ENCODE results near the gene DCAF7. TPM values are rescaled to one million over a fixed set of nuclear protein-coding genes. Genes with fewer than 3 reads are reported as not detected.
A peak's percentile ranks its signal among the peaks of the same experiment; 100 is the strongest.

The DCAF7 gene
- total RNA-seq, 1 donor from 2014 or later, result 34.1 TPM

DNA sequence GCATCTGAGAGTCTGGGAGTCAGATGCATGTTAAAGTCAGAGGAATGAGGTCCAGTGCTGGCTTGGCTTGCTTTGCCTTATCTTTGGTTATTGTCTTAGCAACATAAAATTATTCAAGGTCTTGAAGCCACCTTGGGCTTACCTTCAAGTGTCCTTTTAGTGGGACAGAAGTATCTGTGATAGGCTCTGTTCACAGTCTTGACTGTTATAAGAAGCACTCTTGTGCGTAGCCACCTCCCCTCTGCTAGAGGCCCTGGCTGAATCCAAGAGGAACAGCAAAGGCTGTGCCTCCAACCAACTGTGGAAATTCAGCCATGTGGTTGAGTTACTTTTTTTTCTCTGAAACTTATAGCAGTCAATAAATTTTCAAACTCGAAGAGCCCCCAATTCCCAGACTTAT is 63.4 kb downstream of the DCAF7 start:
- no peaks in the 10 kb centered on the region for H3K4me1 ChIP-seq
- TF ChIP-seq CTCF (IDR thresholded peaks at IDR 0.05), result no peak
- TF ChIP-seq POLR2A (IDR thresholded peaks at IDR 0.05), result no peak
- no peak for TF ChIP-seq POLR2AphosphoS5 (IDR thresholded peaks at IDR 0.05; ENCODE audit: insufficient read depth in 1 of 2, low read depth in 1 of 2)
- no peak for DNase-seq (ENCODE audit: extremely low spot score in 2 of 2)

GRCh38 chr17:63621229-63621683 is 71.0 kb downstream of the DCAF7 start:
- Histone ChIP-seq H3K27me3 (no peaks in the 10 kb centered on the region), H3K4me1 (peaks cover 38% of the 10 kb centered on the region), H3K4me3 (peak overlapping the region; percentile 65 to 73), H3K36me3 (no peaks in the 10 kb centered on the region), H3K27ac (peak overlapping the region; percentile 90), H3K9me3 (no peaks in the 10 kb centered on the region)
- TF ChIP-seq POLR2AphosphoS5 (IDR thresholded peaks at IDR 0.05; ENCODE audit: insufficient read depth in 1 of 2, low read depth in 1 of 2), result no peak
- no peak for TF ChIP-seq CTCF (IDR thresholded peaks at IDR 0.05)
- no peak for TF ChIP-seq POLR2A (IDR thresholded peaks at IDR 0.05)
- DNase-seq (ENCODE audit: extremely low spot score in 2 of 2), result no peak
- intact Hi-C loops (cut with DNase I), result no loop called here

More for the DNA sequence above, 63.4 kb downstream of the DCAF7 start:
- Histone ChIP-seq H3K4me3 (no peak overlapping the region), H3K27ac (no peak overlapping the region), H3K36me3 (no peaks in the 10 kb centered on the region), H3K27me3 (no peaks in the 10 kb centered on the region), H3K9me3 (no peaks in the 10 kb centered on the region)
- intact Hi-C loops (cut with DNase I), result loop anchor here (5.0 kb wide), 1 partner anchor 186 kb away; no protein-coding TSS in a partner anchor

- Histone ChIP-seq H3K4me1 (peaks cover 45% of the 10 kb centered on the region), H3K36me3 (no peaks in the 10 kb centered on the region), H3K4me3 (peak within 1 kb of the TSS; percentile 65 to 73), H3K27me3 (no peaks in the 10 kb centered on the region), H3K27ac (peak within 1 kb of the TSS; percentile 90), H3K9me3 (no peaks in the 10 kb centered on the region)
- TF ChIP-seq POLR2AphosphoS5 (IDR thresholded peaks at IDR 0.05; ENCODE audit: insufficient read depth in 1 of 2, low read depth in 1 of 2), result peak; percentile 90 to 93
- TF ChIP-seq CTCF (IDR thresholded peaks at IDR 0.05), result peak in 2 of 3 experiments; percentile 6 to 15
- TF ChIP-seq POLR2A (IDR thresholded peaks at IDR 0.05), result peak in 1 of 2 donors; percentile 70
- DNase-seq (ENCODE audit: extremely low spot score in 2 of 2), result peak; percentile 99 to 100
- intact Hi-C loops (cut with DNase I), result no loop called here
Observed at GRCh38 chr17:63621684-63622573, 71.7 kb downstream of the DCAF7 start, which contains the start of gene MAP3K3. MAP3K3 (plus strand) TSS chr17:63622417; CDS start chr17:63622760, 343 bp downstream.

- peak overlapping the region; percentile 90 for H3K27ac ChIP-seq
- no peak for TF ChIP-seq CTCF (IDR thresholded peaks at IDR 0.05)
- TF ChIP-seq POLR2AphosphoS5 (IDR thresholded peaks at IDR 0.05; ENCODE audit: insufficient read depth in 1 of 2, low read depth in 1 of 2), result peak in 1 of 2 donors; percentile 43
- H3K4me1 ChIP-seq, result peaks cover 51% of the 10 kb centered on the region
- intact Hi-C loops (cut with DNase I), result no loop called here
- DNase-seq (ENCODE audit: extremely low spot score in 2 of 2), result no peak
- no peaks in the 10 kb centered on the region for H3K36me3 ChIP-seq
- no peaks in the 10 kb centered on the region for H3K27me3 ChIP-seq
- peak overlapping the region; percentile 60 to 65 for H3K4me3 ChIP-seq
- no peaks in the 10 kb centered on the region for H3K9me3 ChIP-seq
Observed at GRCh38 chr17:63622574-63623390, 72.5 kb downstream of the DCAF7 start.
